Suprapubic skin (tissue), 4 donors: Measurements from ENCODE around the gene ZBTB20. TPM values are rescaled to one million over a fixed set of nuclear protein-coding genes. Genes with fewer than 3 reads are reported as not detected.

Experiments used
- DNase-seq, 2 donors: peaks; one replicate each; pipeline ENCODE4 v3.0.0-alpha.2; 2019; ENCODE audit warnings: low spot score in 2 of 2
- H3K27ac ChIP-seq: fragments of 200-600 bp; sonication (generic); one replicate; pipeline ENCODE4 v1.5.1; 2019
- H3K27me3 ChIP-seq: fragments of 200-600 bp; sonication (generic); one replicate; pipeline ENCODE4 v1.5.1; 2019
- H3K36me3 ChIP-seq: fragments of 200-600 bp; sonication (generic); one replicate; pipeline ENCODE4 v1.5.1; 2019
- H3K4me1 ChIP-seq: fragments of 200-600 bp; sonication (generic); one replicate; pipeline ENCODE4 v1.5.1; 2019
- H3K4me3 ChIP-seq: fragments of 200-600 bp; sonication (generic); one replicate; pipeline ENCODE4 v1.5.1; 2019; ENCODE audit warnings: mild to moderate bottlenecking
- H3K9me3 ChIP-seq: fragments of 200-600 bp; sonication (generic); one replicate; pipeline ENCODE4 v1.5.1; 2019
- CTCF ChIP-seq, 2 donors: fragments of 200-600 bp in 1 of 2; fragments of 450-650 bp in 1 of 2; sonication (generic) in 1 of 2; IDR thresholded peaks; one replicate each; pipeline ENCODE4 v1.5.1; 2016 to 2019; ENCODE audit warnings: antibody characterized with exemption in 2 of 2, mild to moderate bottlenecking in 1 of 2, moderate library complexity in 1 of 2
- EP300 ChIP-seq: sonication (generic); formaldehyde crosslinking; IDR thresholded peaks from one replicate; pipeline ENCODE4 v1.6.1; 2017; ENCODE audit warnings: antibody characterized with exemption
- POLR2A ChIP-seq, 2 donors: fragments of 450-650 bp; IDR thresholded peaks; one replicate each; pipeline ENCODE4 v1.6.1; 2017; ENCODE audit warnings: antibody characterized with exemption in 2 of 2, mild to moderate bottlenecking in 2 of 2, moderate library complexity in 2 of 2
- POLR2AphosphoS5 ChIP-seq, 3 donors: sonication (generic); formaldehyde crosslinking; IDR thresholded peaks; one replicate each; pipeline ENCODE4 v1.6.1; 2017; ENCODE audit warnings: antibody characterized with exemption in 3 of 3
- WGBS: methylation state at CpG from one replicate; pipeline ENCODE4 v1.1.5; 2018; 5-methylcytosine and 5-hydroxymethylcytosine counted together
- total RNA-seq, 4 donors: library from RNA; depleted of rRNA; stranded (reverse); fragments of >200 nt; gene quantifications; one replicate each; pipeline ENCODE4 v1.1.0, GENCODE V29; 2016

Gene ZBTB20
- total RNA-seq, 4 donors from 2014 or later: 23.6 to 77.2 (median 39.4) TPM

GRCh38 chr3:115081444-115081843 is 65.6 kb downstream of the ZBTB20 start:
- Histone ChIP-seq H3K4me1 (peaks cover 29% of the 10 kb centered on the region), H3K27ac (no peak overlapping the region), H3K9me3 (no peaks in the 10 kb centered on the region), H3K36me3 (no peaks in the 10 kb centered on the region), H3K4me3 (no peak overlapping the region), H3K27me3 (no peaks in the 10 kb centered on the region)
- no peak for DNase-seq
- TF ChIP-seq POLR2AphosphoS5 (IDR thresholded peaks at IDR 0.05): no peak
- TF ChIP-seq POLR2A (IDR thresholded peaks at IDR 0.05): no peak
- TF ChIP-seq EP300: no peak
- no peak for TF ChIP-seq CTCF (IDR thresholded peaks at IDR 0.05)

GRCh38 chr3:115077501-115078250 is 69.4 kb downstream of the ZBTB20 start:
- peaks cover 24% of the 10 kb centered on the region for H3K4me1 ChIP-seq
- 83% methylated on average over 3 of the region's 3 CpGs for whole genome bisulfite sequencing
- H3K27me3 ChIP-seq: no peaks in the 10 kb centered on the region
- no peaks in the 10 kb centered on the region for H3K36me3 ChIP-seq
- TF ChIP-seq EP300 (no peak), CTCF (IDR thresholded peaks at IDR 0.05) (no peak), POLR2AphosphoS5 (IDR thresholded peaks at IDR 0.05) (no peak), POLR2A (IDR thresholded peaks at IDR 0.05) (no peak)
- no peak overlapping the region for H3K27ac ChIP-seq
- no peak for DNase-seq
- no peaks in the 10 kb centered on the region for H3K9me3 ChIP-seq
- H3K4me3 ChIP-seq: no peak overlapping the region

- H3K9me3 ChIP-seq: no peaks in the 10 kb centered on the region
- no peak overlapping the region for H3K4me3 ChIP-seq
- no peak for TF ChIP-seq EP300
- no peak for TF ChIP-seq CTCF (IDR thresholded peaks at IDR 0.05)
- TF ChIP-seq POLR2A (IDR thresholded peaks at IDR 0.05): no peak
- TF ChIP-seq POLR2AphosphoS5 (IDR thresholded peaks at IDR 0.05): no peak
- H3K4me1 ChIP-seq: peaks cover 22% of the 10 kb centered on the region
- H3K27ac ChIP-seq: no peak overlapping the region
- H3K36me3 ChIP-seq: no peaks in the 10 kb centered on the region
- DNase-seq: no peak
- H3K27me3 ChIP-seq: no peaks in the 10 kb centered on the region
Observed at GRCh38 chr3:115074502-115074901, 72.6 kb downstream of the ZBTB20 start.

GRCh38 chr3:115072265-115073021 is 74.6 kb downstream of the ZBTB20 start:
- Histone ChIP-seq H3K36me3 (no peaks in the 10 kb centered on the region), H3K27ac (peak overlapping the region; percentile 66), H3K27me3 (no peaks in the 10 kb centered on the region), H3K4me1 (peaks cover 22% of the 10 kb centered on the region), H3K4me3 (no peak overlapping the region), H3K9me3 (no peaks in the 10 kb centered on the region)
- 63% methylated on average over 6 of the region's 6 CpGs for WGBS
- TF ChIP-seq EP300 (no peak), CTCF (IDR thresholded peaks at IDR 0.05) (no peak), POLR2A (IDR thresholded peaks at IDR 0.05) (no peak), POLR2AphosphoS5 (IDR thresholded peaks at IDR 0.05) (no peak)
- no peak for DNase-seq

GRCh38 chr3:115071601-115072000 is 75.5 kb downstream of the ZBTB20 start:
- no peak for DNase-seq
- TF ChIP-seq POLR2AphosphoS5 (IDR thresholded peaks at IDR 0.05) (no peak), EP300 (no peak), CTCF (IDR thresholded peaks at IDR 0.05) (no peak), POLR2A (IDR thresholded peaks at IDR 0.05) (no peak)
- peak overlapping the region; percentile 66 for H3K27ac ChIP-seq
- WGBS: 58% methylated on average over 5 of the region's 5 CpGs
- H3K4me3 ChIP-seq: no peak overlapping the region
- H3K27me3 ChIP-seq: no peaks in the 10 kb centered on the region
- no peaks in the 10 kb centered on the region for H3K9me3 ChIP-seq
- H3K36me3 ChIP-seq: no peaks in the 10 kb centered on the region
- peaks cover 22% of the 10 kb centered on the region for H3K4me1 ChIP-seq
